ENCODE measurements around the gene L3MBTL4.

DNA sequence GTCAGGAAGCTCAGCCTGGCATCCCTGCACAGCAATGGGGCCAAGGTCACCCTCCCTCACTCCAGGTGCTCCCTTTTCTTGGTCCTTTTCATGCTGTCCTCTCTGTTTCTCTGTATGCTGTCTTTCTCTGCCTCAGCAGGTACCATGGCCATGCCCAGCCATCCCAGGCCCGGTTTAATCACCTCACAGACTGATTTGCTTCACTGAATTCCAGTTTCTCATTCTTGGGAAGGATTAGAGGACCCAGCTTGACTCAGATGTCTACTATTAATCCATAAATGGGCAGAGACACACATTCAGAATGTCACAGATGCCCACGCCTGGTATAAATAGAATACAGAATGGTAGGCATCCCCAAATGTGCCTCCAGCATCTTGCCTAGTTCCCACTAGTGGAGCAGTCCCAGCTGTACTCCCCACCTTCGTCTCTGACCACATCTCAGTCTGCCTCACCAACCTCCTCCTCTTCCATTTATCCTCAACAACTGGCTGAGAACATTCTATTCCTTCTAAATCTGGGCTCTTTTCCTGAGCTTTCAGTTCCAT is 14.2 kb upstream of the L3MBTL4 start:
- TF ChIP-seq, protein P1, sequence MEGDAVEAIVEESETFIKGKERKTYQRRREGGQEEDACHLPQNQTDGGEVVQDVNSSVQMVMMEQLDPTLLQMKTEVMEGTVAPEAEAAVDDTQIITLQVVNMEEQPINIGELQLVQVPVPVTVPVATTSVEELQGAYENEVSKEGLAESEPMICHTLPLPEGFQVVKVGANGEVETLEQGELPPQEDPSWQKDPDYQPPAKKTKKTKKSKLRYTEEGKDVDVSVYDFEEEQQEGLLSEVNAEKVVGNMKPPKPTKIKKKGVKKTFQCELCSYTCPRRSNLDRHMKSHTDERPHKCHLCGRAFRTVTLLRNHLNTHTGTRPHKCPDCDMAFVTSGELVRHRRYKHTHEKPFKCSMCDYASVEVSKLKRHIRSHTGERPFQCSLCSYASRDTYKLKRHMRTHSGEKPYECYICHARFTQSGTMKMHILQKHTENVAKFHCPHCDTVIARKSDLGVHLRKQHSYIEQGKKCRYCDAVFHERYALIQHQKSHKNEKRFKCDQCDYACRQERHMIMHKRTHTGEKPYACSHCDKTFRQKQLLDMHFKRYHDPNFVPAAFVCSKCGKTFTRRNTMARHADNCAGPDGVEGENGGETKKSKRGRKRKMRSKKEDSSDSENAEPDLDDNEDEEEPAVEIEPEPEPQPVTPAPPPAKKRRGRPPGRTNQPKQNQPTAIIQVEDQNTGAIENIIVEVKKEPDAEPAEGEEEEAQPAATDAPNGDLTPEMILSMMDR (conservative IDR thresholded peaks at IDR 0.05; ENCODE audit: low read depth, low read length): no peak
- no peak for TF ChIP-seq EZH2 (IDR thresholded peaks at IDR 0.05; ENCODE audit: borderline replicate concordance, low read depth, low read length, poor library complexity, severe bottlenecking)
